HG03135 (cell line): ENCODE results near the gene TUBB8.
"Not testable (repeated sequence)": the region's sequence is repeated elsewhere in the genome, so short reads cannot be mapped to it uniquely, and the experiment has no call there.

Source experiments
- ATAC-seq: cut with Tn5 transposase; IDR thresholded peaks from one replicate; pipeline ENCODE4 v1.9.1; 2021; ENCODE audit warnings: mild to moderate bottlenecking, moderate library complexity; ENCODE audit not compliant: unreplicated experiment

The TUBB8 gene

GRCh38 chr10:48996-49395 is at the start of gene TUBB8:
TUBB8 (minus strand) TSS chr10:49296; CDS start chr10:49238, 58 bp downstream.
- ATAC-seq: no peak

- ATAC-seq: no peak
Observed at GRCh38 chr10:96466-96865, 47.4 kb upstream of the TUBB8 start.

DNA sequence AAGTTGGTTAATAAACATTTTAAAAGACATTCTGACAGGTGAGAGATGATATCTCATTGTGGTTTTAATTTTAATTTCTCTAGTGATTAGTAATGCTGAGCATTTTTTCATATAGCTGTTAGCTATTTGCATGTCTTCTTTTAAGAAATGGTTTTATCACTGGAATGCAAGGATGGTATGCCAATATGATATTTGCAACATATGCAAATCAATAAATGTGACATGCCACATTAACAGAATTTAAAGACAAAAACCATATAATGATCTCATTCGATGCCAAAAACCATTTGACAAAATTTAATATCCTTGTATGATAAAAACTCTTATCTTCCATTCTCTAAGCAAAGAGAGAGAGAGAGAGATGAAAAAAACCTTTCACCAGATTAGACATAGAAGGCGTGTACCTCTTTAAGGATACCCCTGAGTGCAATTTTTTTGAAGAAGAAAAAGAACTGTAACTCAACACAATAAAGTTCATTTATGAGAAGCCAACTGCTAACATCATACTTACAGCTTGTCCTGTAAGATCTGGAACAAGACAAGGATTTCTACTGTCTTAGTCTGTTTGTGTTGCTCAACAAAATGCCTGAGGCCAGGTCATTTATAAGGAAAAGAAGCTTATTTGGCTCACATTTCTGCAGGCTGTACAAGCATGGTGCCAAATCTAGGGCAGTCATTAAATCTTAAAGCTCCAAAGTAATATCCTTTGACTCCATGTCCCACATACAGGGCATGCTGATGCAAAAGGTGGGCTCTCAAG is 46.4 kb upstream of the TUBB8 start:
- ATAC-seq: no peak

GRCh38 chr10:94613-95012 is 45.5 kb upstream of the TUBB8 start:
- no peak for ATAC-seq

GRCh38 chr10:92846-93245 is 43.8 kb upstream of the TUBB8 start:
- no peak for ATAC-seq

DNA sequence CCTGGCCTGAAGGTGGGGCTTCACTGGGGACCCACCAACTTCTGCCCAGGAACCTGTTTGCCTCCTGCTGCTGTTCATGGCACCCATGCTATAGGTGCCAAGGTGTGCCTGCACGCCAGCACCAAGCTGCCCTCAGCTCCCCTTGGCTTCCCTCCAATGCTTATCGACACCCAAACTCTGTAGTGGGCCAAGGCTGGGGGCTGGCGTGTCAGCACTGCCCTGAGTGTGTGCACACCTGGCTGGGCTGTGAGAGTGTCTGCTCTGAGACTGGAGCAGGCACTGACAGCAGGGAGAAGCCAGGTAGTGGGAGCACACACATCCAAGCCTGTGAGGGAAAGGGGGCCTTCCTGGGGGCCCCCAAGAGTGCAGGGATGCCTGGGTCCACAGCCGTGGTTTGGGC is 43.1 kb upstream of the TUBB8 start:
- no peak for ATAC-seq

- ATAC-seq: no peak
Observed at GRCh38 chr10:91313-91712, 42.2 kb upstream of the TUBB8 start.

DNA sequence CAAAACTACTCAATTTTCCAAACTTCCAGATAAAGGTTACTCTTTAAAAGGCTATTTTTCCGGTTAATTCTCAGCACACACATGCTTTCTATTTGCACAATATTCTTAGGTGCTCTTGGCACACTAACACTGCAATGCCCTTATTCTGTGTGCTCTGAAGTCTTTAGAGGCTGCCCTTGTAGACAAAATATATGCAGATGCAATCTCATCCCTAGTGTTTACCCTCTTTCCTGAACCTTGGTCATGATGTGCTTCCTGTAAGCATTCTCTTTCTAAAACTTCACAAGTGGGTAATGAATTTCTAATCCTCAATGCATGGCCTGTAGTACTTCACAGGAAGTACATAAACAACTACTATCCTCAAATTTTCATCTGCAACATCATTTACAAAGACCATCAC is 41.1 kb upstream of the TUBB8 start:
- no peak for ATAC-seq

GRCh38 chr10:89248-89647 is 40.2 kb upstream of the TUBB8 start:
- ATAC-seq: no peak

GRCh38 chr10:88253-88652 is 39.2 kb upstream of the TUBB8 start:
- no peak for ATAC-seq

GRCh38 chr10:87177-88080 is 38.3 kb upstream of the TUBB8 start:
- ATAC-seq: no peak

DNA sequence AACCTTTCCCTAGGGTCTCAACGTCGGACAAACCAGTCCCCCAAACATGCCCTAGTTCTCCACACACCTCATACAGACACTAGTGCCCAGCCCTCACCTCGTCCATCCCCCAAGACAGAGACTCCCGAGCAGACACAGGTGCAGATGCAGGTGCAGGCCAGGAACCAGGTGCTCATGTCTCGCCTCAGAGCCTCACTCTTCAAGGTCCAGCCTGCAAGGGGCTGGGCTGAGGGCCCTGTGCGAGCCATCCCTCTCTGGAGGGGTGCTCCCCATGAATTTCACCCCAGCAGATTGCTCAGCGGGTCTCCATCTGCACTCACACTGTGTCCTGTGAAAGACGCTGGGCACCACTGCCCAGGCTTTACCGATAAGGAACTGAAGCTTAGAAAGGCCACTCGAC is 36.9 kb upstream of the TUBB8 start:
- no peak for ATAC-seq

- no peak for ATAC-seq
Observed at GRCh38 chr10:85044-85443, 35.9 kb upstream of the TUBB8 start.

- no peak for ATAC-seq
Observed at GRCh38 chr10:83930-84530, 34.9 kb upstream of the TUBB8 start.

DNA sequence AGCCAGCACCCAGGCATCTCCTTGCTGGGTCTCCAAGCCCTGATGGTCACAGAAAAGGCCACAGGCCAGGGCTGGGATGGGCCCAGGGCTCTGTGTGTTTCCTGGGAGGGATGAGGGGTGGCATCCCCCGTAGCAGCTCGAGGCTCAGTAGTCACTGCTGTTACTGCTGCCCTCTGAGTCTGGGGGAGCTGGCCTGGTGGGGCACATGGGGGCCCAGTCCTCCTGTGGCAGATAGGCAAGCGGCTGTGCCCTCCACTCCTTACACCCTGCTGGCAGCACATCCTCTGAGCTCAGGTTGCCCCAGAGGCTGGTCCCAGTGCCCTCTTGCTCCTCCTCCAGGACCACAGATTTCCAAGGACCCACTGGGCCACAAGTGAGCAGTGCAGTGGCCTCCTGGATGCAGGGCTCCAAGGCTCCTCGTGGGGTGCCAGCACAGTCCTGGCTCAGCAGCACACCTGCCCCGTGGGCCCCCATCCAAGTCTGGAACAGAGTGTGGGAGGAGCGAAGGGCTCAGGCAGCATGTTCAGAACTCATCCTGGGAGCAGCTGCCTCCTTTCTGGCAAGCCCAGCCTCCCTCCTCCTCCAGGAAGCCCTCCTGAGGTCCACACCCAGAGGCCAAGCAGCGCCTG is 31.5 kb upstream of the TUBB8 start:
- ATAC-seq: no peak

DNA sequence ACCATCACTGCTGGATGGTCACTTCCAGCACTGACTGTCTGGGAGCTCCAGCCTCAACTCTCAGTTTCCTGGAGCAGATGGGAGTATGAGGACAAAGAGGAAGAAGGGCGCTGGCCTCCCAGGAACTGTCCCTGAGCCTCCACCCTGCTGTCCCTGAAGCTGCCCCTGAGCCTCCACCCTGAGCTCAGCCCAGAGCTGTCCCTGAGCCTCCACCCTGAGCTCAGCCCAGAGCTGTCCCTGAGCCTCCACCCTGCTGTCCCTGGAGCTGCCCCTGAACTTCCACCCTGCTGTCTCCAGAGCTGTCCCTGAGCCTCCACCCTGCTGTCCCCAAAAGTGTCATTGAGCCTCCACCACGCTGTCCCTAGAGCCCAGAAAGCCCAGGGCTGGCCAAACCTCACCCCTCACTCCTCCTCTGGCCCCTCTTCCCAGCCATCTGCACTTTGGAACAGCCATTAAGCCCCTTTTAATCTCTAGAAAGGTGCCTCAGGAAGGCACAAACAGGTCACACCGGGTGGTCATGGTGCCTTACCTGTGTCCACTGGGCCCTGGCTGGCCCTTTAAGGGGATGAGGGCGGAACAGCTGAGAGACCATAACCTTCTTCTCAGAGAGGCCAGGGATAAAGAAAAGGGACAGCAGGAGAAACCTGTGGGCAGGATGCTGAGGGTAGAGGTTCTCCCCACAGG is 30.6 kb upstream of the TUBB8 start:
- ATAC-seq: no peak

- no peak for ATAC-seq
Observed at GRCh38 chr10:78556-78955, 29.5 kb upstream of the TUBB8 start.

DNA sequence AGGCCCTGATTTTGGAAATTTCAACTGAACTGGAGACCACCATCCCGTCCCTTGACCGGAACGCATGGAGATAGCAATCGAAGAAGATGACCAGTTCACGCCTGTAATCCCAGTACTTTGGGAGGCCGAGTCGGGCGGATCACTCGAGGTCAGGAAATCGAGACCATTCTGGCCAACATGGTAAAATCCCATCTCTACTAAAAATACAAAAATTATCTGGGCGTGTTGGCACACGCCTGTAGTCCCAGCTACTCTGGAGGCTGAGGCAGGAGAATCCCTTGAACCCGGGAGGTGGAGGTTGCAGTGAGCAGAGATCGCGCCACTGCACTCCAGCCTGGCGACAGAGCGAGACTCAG is 25.1 kb upstream of the TUBB8 start:
- ATAC-seq: not testable (repeated sequence)

- not testable (repeated sequence) for ATAC-seq
Observed at GRCh38 chr10:73543-74265, 24.6 kb upstream of the TUBB8 start.

DNA sequence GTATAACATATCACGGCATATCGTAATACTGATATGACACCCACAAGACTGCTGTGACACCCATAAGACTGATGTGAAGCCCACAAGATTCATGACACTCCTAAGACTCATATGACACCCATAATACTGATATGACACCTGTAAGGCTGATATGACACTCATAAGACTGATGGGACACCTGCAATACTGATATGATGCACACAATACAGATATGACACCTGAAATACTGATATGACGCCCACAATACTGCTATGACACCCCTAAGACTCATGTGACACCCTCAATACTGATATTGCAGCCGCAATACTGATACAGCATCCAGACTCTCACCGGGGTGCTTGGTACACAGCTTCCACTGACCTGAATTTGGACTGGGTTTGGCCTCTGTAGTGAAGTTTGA is 19.1 kb upstream of the TUBB8 start:
- not testable (repeated sequence) for ATAC-seq
